Measurements from ENCODE around the gene ASMTL.
"Not testable (repeated sequence)": the region's sequence is repeated elsewhere in the genome, so short reads cannot be mapped to it uniquely, and the experiment has no call there.

ASMTL gene

DNA sequence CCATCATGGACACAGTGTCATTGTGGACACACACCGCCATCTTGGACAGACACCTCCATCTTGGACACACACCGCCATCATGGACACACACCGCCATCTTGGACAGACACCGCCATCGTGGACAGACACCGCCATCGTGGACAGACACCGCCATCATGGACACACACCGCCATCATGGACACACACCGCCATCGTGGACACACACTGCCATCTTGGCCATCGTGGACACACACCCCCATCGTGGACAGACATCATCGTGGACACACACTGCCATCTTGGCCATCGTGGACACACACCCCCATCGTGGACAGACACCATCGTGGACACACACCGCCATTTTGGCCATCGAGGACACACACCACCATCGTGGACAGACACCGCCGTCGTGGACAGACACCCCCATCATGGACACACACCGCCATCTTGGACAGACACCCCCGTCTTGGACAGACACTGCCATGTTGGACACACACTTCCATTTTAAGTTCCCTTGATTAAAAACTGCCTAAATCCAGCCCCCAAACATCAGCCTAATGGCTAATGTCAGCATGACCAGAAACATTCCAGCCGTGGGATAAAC lies 9.1 kb downstream of the ASMTL start:
- no peak overlapping the region for H3K4me3 ChIP-seq (ENCODE audit: low read length)
- TF ChIP-seq ZNF274 (IDR thresholded peaks at IDR 0.05; ENCODE audit: low read depth, low read length): no peak

DNA sequence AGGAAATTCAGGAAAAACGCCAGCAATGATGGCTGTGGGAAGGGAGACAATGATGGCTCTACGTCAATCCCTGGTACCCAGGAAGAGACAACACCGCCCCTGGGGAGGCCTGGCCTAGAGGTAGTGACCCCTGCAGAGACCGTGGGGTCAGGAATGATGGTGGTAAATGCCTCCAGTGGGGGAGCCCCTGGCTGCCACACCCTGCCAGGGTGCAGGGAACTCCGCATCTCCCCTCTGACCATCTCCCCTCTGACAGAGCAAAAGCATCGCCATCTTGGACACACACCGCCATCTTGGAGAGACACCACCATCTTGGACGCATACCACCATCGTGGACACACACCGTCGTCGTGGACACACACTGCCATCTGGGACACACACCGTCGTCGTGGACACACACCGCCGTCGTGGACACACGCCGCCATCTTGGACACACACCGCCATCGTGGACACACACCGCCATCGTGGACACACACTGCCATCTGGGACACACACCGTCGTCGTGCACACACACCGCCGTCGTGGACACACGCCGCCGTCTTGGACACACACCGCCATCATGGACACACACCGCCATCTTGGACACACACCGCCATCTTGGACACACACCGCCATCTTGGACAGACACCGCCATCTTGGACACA lies 9.9 kb downstream of the ASMTL start:
- no peak for TF ChIP-seq ZNF274 (IDR thresholded peaks at IDR 0.05; ENCODE audit: low read depth, low read length)
- H3K4me3 ChIP-seq (ENCODE audit: low read length): no peak overlapping the region

DNA sequence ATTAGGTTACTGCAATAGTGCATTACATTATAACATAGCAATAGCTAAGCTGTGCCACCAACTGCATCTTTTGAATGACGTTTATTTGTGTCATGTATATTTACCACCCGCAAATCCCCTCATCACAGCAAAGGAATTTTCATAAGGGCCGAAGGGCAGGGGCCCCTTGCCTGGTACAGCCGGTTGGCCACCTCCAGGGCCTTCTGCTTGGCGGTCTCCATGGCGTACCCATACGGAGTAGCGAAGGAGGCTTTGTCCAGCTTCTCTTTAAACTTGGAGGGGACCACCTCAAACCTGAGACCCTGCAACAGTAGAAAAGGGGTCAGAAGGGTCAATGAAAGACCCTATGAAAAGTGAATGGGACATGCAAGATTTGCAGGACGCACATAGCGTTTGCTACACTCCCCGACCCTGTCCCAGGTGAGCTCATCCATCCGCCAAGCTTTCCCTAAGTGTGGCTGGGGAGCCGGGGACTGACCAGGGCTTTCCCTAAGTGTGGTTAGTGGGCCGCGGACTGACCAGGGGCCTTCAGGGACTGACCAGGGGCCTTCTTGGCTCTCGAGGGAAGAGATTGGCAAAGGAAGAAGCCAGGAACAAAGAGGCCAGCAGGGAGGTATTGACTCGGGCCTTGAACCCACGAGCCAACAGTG lies 10.6 kb downstream of the ASMTL start:
- H3K4me3 ChIP-seq (ENCODE audit: low read length): no peak overlapping the region
- TF ChIP-seq ZNF274 (IDR thresholded peaks at IDR 0.05; ENCODE audit: low read depth, low read length): no peak

DNA sequence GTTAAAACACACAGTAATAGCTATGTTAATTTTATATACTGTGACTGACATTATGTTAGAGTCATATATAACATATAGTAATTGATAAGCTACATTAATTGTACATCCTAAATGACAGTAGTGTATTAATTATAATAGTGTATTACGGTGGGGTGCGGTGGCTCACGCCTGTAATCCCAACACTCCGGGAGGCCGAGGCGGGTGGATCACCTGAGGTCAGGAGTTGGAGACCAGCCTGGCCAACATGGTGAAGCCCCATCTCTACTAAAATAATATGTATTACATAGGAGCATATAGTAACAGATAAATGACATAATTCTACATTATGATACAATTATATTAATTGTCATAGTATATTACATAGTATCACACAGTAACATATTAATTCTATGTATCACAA lies 12.2 kb downstream of the ASMTL start:
- H3K4me3 ChIP-seq (ENCODE audit: low read length): no peak overlapping the region
- TF ChIP-seq ZNF274 (IDR thresholded peaks at IDR 0.05; ENCODE audit: low read depth, low read length): no peak

DNA sequence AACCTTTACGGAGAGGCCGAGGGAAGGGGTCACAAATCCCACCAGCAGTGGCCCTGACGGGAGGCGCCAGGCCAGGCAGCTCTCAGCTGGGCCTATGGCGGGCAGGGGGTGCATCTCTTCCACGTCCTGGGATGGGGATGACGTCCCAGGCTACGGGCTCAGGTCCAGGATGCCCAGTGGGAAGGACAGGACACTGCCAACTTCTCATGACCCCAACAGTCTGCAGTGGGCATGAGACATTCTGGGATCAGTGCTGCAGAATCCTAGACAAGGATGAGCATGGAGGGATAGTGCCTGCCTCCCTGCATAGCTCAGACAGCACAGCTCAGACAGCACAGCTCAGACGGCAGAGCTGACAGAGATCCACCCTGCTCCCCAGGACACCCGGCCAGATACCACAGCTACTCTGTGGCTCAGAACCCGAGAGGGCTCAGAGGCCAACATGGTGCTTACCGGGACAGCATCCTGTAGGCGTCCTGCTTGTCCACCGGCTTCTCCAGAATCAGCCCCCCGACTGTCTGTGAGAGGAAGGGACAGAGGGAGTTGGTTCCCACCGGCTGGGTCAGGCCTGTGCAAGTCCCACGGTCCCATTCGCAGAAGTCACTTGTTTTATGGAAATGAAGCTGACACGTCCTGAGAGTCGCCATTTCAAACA lies 17.3 kb downstream of the ASMTL start:
- H3K4me3 ChIP-seq (ENCODE audit: low read length): no peak overlapping the region
- TF ChIP-seq ZNF274 (IDR thresholded peaks at IDR 0.05; ENCODE audit: low read depth, low read length): no peak

DNA sequence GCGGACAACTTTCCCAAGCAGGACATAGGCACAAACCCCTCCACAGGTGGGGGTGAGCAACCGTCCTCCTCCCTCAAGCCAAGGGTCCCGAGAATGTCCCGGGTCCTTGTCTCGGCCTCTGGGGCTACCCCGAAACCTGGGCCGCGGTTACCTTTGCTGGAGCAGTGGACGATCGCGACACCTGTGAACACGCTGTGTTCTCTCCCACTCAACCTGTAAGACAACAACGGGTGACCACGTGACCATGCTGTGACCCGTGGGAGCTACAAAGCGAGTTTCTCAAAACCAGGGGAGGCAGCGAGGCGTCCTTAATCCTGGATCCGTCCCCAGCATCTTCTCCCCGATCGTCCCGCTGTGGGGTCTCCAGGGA lies 17.9 kb downstream of the ASMTL start:
- no peak for TF ChIP-seq ZNF274 (IDR thresholded peaks at IDR 0.05; ENCODE audit: low read depth, low read length)
- no peak overlapping the region for H3K4me3 ChIP-seq (ENCODE audit: low read length)

DNA sequence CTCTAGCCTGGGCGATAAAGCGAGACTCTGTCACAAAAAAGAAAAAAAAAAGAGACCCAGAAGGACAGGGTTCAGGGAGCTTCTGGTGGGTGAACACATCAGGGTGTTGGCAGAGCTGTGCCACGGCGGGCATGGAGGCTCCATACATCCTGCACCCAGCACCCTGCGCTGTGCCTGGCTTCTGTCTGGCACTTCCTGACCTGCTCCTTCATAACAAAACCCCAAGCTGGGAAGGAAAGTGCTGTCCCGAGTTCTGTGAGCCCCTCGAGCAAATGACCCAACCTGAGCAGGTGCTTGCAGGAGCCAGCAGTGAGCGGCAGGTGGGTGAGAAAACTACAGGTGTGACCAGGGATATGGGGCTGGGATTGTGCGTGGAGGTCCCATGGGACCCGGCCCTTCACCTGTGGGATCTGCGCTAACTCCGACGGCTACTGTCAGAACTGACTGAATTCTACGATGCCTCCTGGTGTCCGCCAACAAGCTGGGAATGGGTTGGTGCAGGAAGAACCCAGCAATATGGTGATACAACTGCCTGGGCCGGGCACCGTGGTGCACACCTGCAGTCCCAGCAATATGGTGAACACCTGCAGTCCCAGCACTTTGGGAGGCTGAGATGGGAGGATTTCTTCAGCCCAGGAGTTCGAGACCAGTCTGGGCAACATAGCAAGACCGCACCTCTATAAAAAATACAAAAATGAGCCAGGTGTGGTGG lies 18.9 kb downstream of the ASMTL start:
- no peak for TF ChIP-seq ZNF274 (IDR thresholded peaks at IDR 0.05; ENCODE audit: low read depth, low read length)

DNA sequence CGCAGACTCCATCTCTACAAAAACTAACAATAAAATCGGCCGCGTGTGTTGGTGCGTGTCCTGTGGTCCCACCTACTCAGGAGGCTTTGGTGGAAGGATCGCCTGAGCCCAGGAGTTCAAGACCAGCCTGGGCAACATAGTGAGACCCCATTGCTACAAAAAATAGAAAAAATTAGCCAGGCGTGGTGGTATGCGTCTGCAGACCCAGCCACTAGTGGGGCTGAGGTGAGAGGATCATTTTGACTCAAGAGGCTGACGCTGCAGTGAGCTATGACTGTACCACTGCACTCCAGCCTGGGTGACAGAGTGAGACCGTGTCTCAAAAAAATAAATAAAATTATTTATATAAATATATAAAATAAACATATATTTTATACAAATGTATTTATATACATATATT lies 22.3 kb downstream of the ASMTL start:
- TF ChIP-seq ZNF274 (IDR thresholded peaks at IDR 0.05; ENCODE audit: low read depth, low read length): no peak

More for the DNA sequence above, 18.9 kb downstream of the ASMTL start:
- no peak overlapping the region for H3K4me3 ChIP-seq (ENCODE audit: low read length)

DNA sequence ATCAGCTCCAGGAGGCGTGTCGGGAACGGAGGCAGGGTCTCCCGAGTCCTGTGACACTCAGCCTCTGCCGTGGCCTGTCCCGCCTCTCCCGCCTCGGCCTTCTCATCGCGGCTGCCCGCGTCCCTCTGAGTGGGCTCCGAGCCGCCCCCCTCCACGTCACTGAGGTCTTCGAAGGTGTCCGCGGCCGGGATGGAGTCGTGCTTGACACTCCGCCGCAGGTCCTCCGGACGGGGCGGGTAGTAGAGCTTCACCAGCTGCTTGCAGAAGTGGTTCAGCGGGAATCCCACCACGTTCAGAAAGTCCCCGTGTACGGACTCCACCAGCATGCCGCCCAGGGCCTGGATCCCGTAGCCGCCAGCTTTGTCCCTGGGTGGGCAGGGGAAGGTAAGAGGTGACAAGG lies 25.0 kb downstream of the ASMTL start:
- H3K4me3 ChIP-seq (ENCODE audit: low read length): no peak overlapping the region
- no peak for TF ChIP-seq ZNF274 (IDR thresholded peaks at IDR 0.05; ENCODE audit: low read depth, low read length)

More for the DNA sequence above, 22.3 kb downstream of the ASMTL start:
- no peak overlapping the region for H3K4me3 ChIP-seq (ENCODE audit: low read length)

DNA sequence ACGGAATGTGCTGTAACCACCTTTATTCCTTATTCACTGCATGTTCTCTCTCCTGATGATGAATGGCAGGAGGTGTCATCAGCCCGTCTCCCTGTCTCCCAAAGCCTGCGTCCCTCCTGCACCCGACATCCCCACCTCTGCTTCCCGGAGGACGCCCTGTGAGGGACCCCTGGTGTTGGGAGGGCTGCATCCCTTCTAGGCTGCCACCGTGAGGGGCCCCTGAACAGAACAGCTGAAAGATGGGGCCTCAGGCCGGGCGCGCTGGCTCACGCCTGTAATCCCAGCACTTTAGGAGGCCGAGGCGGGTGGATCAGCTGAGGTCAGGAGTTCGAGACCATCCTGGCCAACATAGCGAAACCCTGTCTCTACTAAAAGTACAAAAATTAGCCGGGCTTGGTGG lies 26.4 kb downstream of the ASMTL start:
- H3K4me3 ChIP-seq (ENCODE audit: low read length): not testable (repeated sequence)

DNA sequence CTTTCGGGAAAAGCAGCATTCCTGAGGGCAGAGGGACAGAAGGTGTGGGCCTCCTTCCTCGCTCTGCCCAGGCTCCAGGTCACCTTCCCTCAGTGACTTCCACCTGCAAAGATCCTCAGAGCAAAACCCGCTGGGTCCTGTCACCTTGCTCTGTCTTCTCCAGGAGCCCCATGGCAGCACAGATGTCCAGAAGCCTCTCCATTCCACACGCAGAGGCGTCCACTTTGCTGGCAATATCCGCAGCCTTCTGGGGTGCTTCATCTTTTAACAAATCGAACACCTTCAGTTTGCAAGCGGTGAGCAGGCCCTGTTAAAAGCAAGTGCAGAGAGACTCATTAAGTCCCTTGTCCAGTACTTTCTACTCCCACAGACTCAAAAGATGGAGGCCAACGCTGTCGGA lies 27.3 kb downstream of the ASMTL start:
- TF ChIP-seq ZNF274 (IDR thresholded peaks at IDR 0.05; ENCODE audit: low read depth, low read length): no peak
- no peak overlapping the region for H3K4me3 ChIP-seq (ENCODE audit: low read length)

DNA sequence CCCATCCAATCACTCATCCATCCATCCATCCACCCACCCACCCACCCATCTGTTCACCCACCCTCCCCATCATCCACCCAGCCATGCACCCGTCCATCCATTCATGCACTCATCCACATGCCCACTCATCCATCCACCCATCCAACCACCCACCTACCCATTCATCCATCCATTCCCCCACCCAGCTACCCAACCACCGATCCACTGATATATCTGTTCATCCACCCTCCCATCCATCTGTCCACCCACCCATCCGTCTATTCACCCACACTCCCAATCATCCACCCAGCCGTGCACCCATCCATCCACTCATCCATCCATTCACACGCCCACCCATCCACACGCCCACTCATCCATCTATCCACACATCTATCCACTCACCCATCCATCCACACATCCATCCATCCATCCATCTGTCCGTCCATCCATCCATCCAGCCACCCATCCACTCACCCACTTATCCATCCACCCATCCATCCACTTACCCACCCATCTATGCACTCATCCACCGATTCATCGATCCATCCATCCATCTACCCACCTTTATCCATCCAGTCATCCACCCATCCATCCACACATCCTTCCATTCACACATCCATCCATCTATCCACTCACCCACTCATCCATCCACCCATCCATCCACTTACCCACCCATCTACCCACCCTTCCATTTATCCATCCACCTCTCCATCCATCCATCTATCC lies 28.4 kb downstream of the ASMTL start:
- H3K4me3 ChIP-seq (ENCODE audit: low read length): no peak overlapping the region
- no peak for TF ChIP-seq ZNF274 (IDR thresholded peaks at IDR 0.05; ENCODE audit: low read depth, low read length)

DNA sequence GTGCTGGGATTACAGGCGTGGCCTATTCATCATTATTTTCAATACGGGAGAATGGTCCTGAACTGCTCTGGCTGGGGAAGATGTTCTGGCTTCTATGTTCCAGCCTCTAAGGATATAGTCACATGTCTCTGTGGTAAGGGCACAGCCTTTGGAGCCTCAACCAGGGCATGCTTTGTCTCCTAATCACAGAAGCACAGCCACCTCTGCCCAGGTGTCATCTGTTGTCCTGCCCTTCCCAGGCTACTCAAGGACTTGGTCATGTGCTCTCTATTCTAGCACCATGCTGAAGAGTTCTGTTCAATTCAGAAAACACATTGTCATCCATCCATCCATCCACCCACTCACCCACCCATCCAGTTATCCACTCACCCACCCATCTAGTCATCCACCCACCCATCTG lies 29.5 kb downstream of the ASMTL start:
- H3K4me3 ChIP-seq (ENCODE audit: low read length): no peak overlapping the region
- TF ChIP-seq ZNF274 (IDR thresholded peaks at IDR 0.05; ENCODE audit: low read depth, low read length): no peak

DNA sequence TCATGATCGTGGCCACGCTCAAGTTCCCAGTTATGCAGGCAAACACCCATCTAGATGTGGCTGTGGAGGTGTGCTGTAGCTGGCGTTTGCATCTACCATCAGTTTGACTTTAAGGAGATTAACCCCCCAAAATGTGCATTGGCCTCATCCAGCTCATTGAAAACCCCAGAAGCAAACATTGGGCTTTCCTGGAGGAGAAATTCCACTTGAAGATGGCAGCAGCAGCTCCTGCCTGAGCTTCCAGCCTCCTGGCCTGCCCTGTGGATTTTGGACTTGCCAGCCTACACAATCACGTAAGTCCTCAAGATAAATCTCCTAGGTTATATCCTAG lies 30.6 kb downstream of the ASMTL start:
- TF ChIP-seq ZNF274 (IDR thresholded peaks at IDR 0.05; ENCODE audit: low read depth, low read length): no peak
- no peak overlapping the region for H3K4me3 ChIP-seq (ENCODE audit: low read length)
